Measurements from ENCODE around the gene SSR4.

Gene SSR4

DNA sequence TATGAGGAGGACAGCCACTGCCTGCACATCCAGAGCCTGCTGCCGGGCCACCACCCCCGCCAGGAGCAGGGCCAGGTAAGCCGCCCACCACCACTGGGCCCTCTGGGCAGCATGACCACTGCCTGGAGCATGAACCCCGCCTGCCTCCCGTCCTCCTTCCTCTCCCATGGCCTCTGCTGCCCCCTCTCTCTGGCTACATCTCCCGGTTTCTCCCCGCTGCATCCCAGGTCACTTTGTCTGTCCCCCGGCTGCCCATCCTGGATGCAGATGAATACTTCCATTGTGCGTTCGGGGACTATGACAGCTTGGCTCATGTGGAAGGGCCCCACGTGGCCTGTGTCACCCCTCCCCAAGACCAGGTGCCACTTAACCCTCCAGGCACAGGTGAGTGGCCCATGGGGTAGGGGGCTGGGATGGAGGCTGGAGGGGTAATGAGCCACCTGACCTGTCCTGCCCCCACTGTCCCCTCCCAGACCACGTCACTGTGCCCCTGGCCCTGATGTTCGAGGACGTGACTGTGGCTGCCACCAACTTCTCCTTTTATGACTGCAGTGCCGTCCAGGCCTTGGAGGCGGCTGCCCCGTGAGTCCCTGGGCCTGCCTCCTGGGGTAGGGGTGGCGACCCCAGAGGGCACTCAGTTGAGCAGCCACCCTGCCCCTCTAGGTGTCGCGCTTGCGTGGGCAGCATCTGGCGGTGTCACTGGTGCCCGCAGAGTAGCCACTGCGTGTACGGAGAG lies 24.4 kb upstream of the SSR4 start:
- no peak for DNase-seq

- DNase-seq: no peak
These were observed 23.7 kb upstream of the SSR4 start for GRCh38 chrX:153770601-153771414.

- no peak for DNase-seq
These were observed 22.8 kb upstream of the SSR4 start for GRCh38 chrX:153771415-153772315.

- DNase-seq: no peak
These were observed 21.9 kb upstream of the SSR4 start for GRCh38 chrX:153772316-153773217.

- no peak for DNase-seq
These were observed 21.3 kb upstream of the SSR4 start for GRCh38 chrX:153773218-153773611.

DNA sequence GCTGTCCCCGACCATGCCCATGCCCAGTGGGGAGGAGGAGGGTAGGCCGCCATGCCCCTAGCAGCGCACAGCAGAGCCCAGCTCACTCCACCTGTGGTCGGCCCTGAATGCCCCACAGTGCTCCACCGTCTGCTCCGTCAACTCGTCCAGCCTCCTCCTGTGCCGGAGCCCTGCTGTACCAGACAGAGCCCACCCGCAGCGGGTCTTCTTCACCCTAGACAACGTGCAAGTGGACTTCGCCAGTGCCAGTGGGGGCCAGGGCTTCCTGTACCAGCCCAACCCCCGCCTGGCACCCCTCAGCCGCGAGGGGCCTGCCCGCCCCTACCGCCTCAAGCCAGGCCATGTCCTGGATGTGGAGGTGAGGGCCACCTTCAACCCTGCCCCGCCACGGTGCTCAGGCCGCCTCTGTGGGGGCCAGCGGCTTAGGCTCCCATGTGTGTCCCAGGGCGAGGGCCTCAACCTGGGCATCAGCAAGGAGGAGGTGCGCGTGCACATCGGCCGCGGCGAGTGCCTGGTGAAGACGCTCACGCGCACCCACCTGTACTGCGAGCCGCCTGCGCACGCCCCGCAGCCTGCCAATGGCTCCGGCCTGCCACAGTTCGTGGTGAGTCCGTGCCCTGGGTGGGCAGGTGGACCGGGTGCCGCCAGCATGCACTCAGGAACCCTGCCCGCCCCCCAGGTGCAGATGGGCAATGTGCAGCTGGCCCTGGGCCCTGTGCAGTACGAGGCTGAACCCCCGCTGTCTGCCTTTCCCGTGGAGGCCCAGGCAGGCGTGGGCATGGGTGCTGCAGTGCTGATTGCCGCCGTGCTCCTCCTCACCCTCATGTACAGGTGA lies 20.5 kb upstream of the SSR4 start:
- DNase-seq: no peak

GRCh38 chrX:153774576-153775292 lies 19.7 kb upstream of the SSR4 start:
- DNase-seq: no peak

GRCh38 chrX:153775293-153776119 lies 19.0 kb upstream of the SSR4 start:
- no peak for DNase-seq

- DNase-seq: no peak
These were observed 18.3 kb upstream of the SSR4 start for GRCh38 chrX:153776120-153776599.

DNA sequence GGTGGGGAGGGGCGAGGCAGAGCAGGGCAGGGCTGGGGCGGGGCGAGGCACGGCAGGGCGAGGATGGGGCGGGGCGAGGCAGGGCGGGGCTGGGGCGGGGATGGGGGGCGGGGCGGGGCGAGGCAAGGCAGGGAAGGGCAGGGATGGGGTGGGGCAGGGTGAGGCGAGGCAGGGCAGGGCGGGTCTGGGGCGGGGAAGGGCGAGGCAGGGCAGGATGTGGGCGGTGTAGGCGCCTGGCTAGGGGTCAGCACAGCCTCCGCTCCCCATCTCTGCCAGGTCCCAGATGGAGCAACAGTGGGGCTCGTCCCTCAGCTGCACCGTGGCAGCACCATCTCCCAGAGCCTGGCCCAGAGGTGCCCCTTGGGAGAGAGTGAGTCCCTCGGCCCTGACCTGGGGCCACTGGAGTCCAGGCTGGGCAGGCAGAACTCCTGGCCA lies 17.8 kb upstream of the SSR4 start:
- DNase-seq: no peak

GRCh38 chrX:153777261-153778090 lies 17.0 kb upstream of the SSR4 start:
- DNase-seq: no peak

DNA sequence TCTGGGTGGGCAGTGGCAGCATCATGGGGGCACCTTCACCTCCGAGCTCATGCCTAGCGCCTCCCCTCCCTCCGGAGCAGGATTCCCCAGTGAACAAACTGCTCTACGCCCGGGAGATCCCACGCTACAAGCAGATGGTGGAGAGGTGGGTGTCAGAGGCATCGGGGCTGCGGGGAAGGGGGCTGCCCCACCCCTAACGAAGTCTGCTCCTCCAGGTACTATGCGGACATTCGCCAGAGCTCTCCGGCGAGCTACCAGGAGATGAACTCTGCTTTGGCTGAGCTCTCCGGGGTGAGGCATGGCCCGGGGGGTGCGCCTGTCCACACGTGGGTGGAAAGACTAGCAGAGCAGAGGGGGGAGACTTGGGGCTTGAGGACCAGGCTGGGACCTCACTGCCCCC lies 16.3 kb upstream of the SSR4 start:
- no peak for DNase-seq

DNA sequence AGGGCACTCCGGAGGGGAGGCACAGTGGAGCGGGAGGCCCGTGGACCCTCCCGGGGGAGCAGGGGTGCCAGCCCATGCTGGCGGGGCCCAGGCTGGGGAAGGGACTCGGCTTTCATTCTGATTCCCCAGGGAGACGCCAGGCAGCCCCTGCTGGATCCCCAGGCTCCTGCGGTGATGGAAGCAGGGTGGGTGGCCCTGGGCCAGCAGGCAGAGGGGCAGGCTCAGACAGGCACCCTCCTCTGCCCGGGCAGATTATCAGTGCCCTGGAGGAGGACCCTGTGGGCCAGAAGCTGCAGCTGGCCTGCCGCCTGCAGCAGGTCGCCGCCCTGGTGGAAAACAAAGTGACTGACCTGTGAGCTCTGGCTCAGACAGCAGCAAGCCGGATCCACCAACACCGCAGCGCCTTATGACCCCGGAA lies 15.8 kb upstream of the SSR4 start:
- no peak for DNase-seq

DNA sequence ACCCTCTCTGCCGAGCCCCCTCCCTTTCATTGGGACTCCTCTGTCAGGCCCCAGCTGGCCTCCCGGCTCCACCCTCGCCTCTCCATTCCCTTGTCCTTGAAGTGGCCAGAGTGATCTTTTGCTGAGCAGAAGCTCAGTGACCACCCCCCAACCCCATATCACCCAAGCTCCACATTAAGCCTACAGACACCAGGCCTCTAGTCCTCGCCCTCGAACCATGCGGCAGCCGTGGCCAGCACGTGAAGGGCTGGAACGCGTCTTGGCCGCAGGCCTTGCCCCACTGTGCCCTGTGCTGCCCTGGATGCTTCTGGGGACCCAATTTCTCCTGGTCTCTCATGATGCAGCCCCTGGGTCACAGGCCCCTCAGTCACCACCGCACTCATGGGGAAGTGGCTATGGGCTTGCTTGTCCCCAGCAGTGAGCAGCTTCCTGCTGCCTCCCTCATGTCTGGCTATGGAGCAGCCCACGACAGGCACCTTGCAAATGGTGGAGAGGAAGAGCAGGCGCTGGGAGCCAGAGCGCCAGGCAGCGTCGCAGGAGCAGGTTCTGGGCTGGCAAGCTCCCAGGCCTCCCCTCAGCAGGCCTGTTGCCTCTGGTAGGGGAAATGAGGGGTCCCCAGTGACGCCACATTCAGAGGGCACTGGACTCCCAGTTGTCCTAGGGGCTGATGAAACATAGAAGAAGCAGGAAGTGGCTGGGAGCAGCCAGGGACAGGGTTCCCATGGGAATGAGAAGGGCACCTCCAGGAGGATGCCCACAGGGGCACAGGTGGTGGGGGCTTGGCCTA lies 14.4 kb upstream of the SSR4 start:
- DNase-seq: no peak

DNA sequence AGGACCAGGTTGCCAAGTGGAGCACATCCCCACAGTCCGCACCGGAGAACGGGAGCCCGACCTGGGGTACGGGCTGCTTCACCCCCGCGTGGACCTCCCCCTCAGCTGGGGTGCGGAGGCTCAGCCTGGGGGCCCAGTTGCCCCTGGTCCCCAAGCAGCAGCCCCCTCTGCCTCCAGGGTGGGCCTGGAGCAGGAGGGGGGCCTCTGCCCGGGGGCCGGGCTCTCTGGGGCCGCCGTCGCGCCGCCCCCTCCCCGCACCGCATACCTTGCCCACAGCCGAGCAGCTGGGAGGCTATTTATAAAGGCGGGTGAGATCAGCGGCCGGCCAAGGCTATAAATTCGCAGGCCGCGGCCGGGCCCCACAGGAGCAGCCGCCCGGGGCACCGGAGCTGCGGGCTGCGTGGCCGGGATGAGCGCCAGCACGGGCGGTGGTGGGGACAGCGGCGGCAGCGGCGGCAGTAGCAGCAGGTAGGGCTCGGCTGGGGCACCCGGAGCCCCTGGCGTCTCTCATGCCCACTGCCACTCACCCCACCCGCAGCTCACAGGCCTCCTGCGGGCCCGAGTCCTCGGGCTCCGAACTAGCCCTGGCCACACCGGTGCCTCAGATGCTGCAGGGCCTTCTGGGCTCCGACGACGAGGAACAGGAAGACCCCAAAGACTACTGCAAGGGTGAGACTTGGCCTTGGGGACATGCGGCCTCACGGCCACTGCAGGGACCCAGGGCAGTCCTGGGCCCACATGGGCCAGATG lies 13.6 kb upstream of the SSR4 start, which contains the start of gene SRPK3:
Gene SRPK3, plus strand, starts transcription at position 364 of the 750 bp plus-strand sequence. Its CDS starts 46 bp downstream, at position 410.
- no peak for DNase-seq

- DNase-seq: no peak
These were observed 12.9 kb upstream of the SSR4 start for GRCh38 chrX:153781428-153782047.
